Activated T-cell treated with anti-CD3 and anti-CD28 coated beads, Interleukin-2, amount 50 U/mL, for 1 hour (primary cell): ENCODE results near the gene NIPA2.

Experiments
- DNase-seq: peaks from one replicate; pipeline ENCODE4 v3.0.0-alpha.2; 2020

NIPA2 gene

DNA sequence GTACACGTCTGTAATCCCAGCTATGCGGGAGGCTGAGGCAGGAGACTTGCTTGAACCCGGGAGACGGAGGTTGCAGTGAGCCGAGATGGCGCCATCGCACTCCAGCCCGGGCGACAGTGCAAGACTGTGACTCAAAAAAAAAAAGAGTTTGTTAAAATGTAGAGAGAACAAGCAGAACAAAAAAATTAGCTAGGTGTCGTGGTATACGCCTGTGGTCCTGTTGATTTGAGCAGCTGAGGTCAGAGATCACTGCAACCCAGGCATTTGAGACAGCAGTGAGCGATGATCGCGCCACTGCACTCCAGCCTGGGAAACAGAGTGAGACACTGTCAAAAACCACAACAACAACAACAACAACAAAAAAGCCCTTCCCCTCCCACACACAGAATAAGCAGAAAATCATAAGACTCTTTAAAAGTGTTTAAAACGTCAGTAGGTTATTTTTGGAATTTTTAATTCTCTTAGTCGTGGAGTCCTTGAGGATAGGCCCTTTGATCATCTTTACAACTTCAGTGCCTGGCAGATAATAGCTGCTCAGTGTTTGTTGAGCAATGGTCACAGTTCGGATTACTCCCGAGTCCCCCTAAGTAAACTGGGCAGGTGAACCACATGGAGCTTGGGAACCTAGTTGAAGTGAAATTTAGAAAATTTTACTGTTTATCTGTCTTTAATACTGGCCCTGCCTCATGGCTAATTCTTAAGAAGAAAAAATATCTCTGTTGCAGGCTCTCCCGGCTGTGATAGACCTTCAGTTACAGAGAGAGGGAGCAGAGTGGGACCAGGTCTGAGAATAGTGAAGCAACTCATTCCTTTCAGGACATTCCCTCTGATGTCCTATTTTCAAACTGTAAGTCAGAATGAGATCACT is 6.2 kb downstream of the NIPA2 start:
- no peak for DNase-seq

DNA sequence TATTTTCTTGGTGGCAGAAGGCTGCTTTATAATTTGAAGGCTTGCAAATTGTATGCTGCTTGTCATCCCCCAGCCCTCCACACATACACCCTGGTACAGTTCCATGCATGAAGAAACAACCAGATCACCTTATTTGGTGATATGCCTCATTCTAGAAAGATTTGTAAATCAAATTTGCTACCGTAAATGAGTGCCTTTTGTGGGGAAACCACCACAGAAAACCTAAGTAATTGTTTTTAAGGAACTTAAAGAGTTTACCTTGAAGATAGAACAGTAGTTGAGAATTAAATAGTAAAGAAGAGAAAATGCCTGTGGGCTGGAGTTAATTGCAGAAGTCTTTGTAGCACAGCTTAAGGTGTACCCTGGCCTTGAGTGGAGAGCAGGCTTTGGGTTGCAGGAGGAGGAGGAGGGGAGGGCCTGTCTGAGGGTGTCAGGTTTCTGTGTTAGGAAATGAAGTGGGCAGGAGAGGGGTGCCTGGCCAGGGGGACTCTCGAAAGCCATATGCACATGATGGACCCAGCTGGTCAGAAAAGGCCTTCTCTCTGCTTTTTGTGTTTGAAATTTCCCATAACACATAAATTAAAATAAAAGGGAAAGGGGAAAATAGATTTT is 6.9 kb downstream of the NIPA2 start:
- DNase-seq = no peak

DNA sequence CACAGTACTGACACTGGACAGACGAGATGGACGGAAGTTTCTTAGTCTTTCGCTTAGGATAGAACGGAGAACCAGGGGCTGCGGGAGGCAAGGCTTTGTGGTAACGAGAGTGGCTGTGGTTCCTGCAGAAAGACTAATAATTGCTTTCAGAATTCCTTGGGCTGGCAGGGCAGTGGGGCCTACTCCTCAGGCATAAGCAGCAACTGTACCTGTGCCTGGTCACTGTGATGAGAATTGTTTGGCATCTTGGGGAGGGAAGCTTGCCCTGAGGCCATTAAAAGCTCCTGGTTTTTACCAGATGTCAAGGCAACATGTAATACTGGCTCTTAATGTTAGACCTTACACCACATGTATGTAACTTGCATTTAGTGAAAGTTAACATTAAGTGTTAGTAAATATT is 7.6 kb downstream of the NIPA2 start:
- DNase-seq = no peak

DNA sequence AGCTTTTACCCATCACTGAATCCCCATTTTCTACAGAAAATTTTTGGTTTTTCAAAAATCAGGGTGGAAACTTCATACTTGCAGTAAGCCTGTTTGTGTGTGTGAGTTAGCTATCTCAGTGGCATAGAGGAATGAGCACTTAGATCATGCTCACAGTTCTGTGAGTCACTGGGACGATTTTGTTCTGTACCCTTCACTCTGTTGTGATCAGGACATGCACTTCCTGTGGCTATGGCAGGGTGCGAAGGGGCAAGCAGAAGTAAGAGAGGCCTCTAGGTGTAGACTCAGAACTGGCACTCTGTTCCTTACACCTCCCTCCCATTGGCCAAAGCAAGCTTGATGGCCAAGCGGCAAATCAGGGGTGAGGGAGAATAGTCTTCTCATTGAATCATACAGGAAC is 11.6 kb downstream of the NIPA2 start:
- no peak for DNase-seq

DNA sequence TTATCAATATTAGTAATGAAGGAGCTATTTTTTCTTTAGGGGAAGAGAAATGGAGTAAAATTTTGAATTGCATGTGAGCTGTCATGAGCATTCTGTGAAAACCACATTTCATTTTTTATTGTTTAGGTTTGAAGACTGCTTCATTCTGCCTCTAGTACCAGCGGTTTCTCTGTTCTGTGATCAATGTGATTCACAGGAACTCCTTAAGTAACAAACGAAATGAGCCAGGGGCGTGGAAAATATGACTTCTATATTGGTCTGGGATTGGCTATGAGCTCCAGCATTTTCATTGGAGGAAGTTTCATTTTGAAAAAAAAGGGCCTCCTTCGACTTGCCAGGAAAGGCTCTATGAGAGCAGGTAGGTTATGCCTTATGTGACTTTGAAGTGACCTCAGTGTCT is 13.0 kb downstream of the NIPA2 start:
- no peak for DNase-seq

DNA sequence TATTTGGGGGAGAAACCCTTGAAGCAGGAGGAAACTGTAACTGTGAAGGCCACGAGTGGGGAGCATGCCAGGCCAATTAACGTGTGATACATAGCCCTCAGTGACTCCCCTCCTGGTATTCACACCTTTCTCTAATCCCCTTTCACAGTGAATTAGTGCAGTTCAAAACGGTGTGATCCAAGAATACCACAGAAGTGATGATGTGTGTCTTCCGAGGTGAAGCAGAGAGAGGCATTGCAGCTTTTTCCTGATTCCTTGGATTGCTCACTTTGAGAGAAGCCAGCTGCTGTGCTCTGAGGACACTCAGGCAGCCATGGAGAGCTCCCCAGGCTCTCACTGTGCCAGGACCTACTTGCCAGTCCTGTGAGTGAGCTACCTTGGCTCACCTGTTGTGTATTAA is 17.3 kb downstream of the NIPA2 start:
- no peak for DNase-seq

DNA sequence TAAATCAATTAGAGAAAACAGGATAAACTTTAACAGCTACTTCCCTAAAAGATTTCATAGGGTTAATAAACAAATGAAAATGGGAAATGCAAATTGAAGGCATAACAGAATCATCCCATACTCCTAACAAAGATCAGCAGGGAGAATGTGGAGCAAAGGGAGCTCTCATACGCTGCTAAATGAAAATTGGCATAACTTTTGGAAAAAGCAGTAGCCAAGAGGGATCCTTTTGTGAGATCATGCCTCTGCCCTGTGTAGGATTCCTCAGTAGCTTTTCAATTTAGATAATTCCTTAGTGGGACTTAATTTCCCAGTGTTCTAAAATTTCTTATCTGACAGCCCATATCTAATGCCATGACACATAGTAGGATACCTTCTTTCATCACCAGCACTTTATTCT is 18.2 kb downstream of the NIPA2 start:
- no peak for DNase-seq

DNA sequence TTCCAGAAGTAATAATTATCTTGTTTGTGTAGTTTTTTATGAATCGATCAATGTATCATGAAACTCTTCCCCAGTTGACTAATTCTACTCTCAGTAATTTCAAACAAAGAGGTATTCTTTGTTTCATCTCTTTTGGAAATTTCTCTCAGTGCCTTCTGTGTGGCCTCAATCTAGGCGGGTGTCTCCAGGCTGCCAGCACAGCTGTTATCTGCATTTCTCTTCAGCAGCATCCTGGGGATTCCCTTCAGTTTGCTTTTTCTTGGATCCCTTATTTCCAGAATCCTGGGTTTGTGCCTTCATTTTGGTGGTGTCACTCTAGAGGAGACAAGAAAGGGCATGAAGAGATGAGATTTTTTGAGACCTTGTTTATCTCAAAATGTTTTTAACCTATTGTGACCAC is 22.7 kb downstream of the NIPA2 start:
- DNase-seq = no peak

DNA sequence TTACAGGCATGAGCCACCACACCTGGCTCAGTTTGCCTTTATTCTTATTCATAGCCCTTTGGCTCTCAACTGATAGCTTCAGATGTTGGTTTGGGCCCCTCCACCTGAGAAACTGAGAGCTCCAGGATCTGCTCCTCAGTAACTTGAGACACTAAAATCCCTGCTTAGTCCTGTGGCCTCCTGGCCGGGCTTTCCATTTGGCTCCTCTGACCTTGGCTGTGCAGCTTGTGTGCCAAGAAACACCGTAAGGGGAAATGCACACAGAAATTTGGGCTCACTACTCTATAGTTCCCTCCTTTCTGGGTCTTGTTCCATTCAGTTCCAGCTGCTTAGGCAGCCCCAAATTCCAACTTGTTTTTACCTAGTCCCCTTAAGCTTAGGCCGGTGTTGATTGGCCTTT is 24.9 kb downstream of the NIPA2 start:
- no peak for DNase-seq

DNA sequence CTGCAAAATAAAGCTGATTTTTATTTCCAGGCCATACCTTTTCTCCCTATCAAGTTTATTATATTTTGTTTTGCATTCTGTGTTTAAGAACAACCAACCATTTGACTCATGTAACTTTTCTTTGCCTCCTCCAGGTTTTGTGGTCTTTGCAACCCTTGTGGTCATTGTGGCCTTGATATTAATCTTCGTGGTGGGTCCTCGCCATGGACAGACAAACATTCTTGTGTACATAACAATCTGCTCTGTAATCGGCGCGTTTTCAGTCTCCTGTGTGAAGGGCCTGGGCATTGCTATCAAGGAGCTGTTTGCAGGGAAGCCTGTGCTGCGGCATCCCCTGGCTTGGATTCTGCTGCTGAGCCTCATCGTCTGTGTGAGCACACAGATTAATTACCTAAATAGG is 27.6 kb downstream of the NIPA2 start:
- DNase-seq = no peak

DNA sequence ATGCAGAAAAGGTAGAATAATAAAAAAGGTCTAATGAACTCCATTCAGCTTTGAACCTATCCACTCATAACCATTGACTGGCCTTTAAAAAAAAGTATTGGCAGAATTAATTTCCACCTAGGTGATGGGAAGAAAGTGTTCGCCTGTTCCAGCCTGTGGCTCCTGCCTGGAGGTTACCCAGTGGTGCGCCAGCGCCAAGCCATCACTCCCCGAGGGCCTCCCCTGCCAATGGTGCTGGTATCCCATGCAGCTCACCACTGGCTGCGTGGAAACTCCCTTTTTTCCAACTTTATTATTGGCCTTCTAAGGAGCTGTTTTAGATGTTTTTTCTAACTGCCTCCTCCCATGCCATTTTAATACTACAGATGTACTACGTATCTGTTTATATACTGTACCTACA is 29.4 kb downstream of the NIPA2 start:
- no peak for DNase-seq

DNA sequence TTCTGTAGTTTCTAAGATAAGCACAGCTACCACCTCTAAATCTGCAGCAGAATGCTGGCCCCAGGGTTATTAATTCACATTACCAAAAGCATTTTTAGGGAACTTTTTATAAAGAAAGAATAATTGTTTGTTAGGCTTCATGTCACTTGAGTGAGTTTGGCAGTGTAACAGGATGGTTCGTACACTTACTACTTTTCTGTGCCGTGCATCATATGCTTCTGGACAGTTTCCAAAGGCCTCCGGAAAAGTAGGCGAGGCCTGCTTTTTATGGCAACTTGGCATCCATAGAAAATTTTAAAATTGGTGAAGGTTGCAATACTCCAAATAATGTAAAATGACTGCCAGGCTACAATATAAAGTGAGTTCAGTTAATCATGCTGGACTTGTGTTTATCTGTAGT is 30.0 kb downstream of the NIPA2 start:
- no peak for DNase-seq

DNA sequence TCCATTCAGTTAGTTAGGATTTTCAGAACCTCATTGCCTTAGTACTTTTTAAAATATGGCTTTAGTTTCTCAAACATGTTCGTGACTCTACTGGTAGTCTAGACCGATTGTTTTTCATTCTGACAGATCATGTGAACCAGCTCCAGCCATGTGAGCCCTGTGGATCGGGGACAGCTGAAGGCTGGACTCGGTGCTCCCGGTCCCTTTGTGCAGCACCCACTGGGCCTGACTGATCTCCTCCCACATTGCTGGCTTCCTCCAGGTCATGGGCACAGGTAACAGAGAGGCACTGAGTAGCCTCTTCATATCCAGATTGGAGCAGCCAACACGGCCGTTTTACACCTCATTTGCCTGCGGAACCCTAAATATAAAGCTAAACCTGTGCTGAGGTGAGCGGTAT is 30.5 kb downstream of the NIPA2 start:
- DNase-seq = no peak

DNA sequence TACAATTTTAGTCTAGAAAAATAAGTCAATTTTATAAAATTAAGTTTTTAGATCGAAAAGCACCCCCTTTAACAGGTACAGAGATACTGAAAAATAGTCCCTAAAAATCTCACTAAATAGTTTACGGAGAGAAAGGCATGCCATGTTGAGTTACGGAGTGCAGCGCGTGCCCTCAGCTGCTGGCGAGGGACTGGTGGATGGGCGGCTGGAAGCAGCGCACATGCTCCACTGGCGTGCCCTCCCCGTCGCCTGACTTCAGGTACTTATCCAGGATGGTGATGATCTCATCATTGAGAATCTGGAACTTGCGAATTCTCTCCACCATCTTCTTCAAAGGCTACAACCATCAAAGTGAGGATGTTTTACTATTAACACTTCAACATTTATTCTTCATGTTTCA is 31.4 kb downstream of the NIPA2 start:
- no peak for DNase-seq

DNA sequence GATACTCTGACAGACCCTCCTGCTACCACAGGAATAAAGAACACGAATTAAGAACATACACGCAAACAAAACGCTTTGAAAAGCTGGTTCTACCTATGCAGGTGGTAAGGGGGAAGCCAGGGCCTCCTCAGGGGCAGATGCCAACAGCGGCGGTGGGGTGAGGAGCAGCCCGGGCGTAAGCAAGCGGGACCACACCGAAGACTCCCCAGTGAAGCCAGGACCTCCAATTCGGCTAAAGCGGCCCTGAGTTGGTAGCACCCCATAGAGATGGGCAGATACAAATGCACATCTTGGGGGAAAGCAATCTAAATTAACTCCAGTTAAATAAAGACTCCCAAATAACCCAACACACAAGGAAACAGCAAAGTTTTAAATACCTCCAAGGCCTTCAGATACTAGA is 32.4 kb downstream of the NIPA2 start:
- no peak for DNase-seq

DNA sequence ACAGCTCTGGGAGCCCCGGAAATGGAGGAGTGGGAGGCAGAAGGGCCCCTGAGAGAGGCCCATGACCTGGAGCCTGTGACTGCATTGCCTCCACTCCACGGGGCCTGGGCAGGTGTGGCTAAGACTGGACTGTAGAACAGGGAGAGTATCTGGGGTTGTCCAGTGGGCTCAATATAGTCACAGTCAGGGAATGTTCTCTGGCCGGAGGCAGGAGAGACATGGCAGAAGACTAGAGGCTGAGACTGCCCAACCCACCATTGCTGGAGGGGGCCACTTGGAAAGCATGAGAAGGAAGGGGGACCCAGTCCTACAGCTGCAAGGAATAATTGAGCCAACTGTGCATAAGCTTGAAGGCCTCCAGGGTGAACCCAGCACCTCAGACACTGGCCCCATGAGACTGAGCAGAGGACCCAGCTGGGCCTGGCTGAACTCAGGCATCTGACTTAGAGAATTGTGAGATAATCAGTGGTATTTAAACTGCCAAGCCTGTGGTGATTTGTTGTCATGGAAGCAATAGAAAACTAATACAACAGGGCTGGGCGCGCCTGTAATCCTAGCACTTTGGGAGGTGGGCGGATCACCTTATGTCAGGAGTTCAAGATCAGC is 33.1 kb downstream of the NIPA2 start:
- no peak for DNase-seq

DNA sequence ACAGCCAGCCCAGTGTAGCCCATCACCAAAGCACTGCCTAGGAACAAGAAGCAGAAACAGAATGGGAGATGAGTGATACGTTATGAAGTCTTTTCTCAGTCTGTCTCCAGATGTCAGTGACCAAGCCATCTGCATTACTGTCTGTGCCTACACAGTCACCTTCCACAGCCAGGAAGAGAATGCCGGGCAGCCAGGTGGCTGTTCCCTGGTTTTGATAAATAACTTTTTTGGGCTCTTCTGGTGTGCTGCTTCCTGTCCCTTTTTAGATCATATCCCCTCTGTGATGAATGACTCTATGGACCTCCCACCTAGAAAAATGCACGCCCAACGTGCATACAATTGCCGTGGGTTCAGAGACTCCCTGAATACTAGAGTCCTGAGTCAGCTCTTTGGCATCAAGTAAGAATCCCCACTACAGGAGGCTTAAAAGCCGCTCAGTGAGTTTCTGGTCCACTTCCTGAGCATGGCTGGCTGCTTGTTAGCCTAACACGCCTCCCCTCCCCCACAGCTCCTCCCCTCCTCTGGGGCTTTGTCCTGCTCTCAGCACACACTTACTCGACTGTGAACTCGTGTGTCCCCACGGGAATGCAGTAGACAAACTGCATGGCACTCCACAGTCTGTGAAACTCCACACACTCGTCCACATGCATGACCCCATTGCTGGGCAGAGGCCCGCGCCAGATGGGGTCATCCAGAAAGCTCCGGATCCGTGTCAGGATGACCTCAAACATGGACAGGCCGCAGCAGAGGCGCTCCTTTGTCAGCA is 34.7 kb downstream of the NIPA2 start:
- no peak for DNase-seq

DNA sequence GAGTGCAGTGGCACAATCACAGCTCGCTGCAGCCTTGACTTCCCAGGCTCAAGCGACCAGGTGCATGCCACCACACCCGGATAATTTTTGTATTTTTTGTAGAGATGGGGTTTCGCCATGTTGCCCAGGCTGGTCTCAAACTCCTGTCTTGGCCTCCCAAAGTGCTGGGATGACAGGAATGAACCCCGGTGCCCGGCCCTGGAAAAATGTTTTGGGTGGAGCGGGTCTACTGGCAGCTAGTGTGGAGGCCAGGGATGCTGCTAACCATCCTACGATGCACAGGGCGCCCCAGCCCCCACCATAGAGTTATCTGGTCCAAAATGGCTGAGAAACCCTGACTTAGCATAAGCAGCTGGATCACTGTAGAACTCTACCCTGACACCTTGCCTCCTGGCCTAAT is 35.4 kb downstream of the NIPA2 start:
- no peak for DNase-seq

DNA sequence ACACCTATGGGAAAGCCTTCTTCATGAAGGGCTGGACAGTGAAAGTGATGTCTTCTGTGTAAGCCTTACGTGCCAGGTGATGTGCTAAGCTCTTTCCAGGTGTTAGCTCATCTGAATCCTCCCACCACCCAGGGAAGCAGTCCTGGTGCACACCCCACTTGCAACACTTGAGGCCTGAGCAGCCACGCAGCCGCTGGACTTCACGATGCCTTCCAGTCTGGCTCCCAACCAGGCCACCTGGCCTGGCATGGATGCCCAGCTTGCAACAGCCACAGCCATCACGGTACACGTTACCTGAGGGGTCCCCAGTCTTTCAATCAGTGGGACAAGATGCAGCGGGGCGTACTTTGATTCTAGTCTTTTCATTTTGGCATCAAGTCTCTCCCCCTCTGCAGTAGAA is 35.8 kb downstream of the NIPA2 start:
- DNase-seq = no peak

DNA sequence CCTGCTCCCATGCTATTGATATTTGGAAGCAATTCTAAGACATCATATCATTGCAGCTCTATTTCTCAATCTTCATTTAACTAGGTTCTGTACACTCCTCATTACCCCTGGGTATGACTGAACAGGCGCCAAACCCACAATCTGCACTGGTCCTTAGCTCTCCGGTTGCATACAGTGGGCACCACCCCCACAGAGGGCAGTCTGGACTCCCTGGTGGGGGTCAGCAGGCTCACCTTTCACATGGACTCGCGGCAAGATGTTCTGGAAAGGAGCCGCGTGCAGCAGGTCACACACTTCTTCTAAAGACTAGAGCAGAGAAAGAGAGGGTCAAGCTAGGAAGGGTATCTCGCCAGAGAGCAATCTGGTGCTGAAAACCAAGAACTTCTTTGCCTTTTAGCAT is 36.5 kb downstream of the NIPA2 start:
- DNase-seq = no peak

DNA sequence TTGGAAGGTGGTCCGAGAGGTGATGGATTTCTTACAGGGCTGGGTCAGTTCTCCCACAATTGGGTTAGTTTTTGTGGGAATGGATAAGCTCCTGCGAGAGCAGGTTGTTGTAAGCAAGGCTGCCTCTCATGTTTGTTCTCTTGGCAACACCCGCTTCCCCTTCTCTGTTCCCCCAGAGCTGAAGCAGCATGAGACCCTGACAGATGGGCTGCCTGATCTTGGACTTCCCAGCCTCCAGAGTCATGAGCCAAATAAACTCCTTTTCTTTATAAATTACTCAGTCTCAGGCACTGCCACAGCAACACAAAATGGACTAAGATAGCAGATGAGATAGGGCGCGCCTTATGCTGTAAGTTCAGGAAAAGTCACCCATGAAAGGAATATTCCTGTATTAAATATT is 38.7 kb downstream of the NIPA2 start:
- no peak for DNase-seq

DNA sequence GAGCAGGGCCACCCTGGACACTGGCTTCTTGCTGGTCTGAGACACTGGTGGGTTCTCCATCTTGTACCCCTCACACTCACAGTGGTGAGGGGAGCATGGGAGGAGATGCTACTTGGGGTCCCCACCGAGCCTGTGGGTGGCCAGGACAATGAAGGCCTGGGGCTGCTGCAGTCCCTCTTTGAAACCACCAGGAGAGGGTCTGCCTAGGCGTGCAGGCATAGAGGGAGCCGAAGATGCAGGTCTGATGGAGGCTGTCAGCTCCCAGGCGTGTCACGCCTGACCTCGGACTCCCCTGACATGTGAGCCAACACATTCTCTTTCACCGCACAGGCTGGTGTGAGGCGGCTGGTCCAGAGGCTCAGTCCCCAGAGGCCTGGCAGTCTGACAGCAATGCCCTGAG is 39.1 kb downstream of the NIPA2 start:
- no peak for DNase-seq

DNA sequence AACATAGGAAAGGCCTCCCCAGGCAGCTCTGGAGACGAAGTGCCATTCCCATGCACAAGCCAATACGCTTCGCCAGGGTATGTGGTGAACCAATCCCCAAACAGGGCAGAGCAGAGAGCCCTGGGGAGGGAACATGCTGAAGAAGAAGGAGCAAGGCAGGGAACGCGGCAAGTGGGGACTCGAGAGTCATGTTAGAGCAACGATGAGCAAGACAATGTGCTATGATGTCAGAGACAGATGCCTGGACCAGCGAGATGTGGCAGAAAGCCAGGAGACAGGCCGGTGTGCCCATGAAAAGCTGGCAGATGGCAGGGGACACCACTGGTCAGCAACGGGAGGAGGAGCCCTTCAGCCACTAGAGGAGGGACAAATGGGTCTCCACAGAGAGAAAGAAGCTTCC is 39.6 kb downstream of the NIPA2 start:
- no peak for DNase-seq
